OCI-LY1 (cell line): ENCODE results near the gene SPG11.
"Not testable (repeated sequence)": the region's sequence is repeated elsewhere in the genome, so short reads cannot be mapped to it uniquely, and the experiment has no call there.

ENCODE experiments used
- EZH2 ChIP-seq: fragments of 200-600 bp; sonication (generic), shearing (Covaris generic); IDR thresholded peaks from 2 replicates; pipeline ENCODE4 v1.8.0; 2017; ENCODE audit warnings: borderline replicate concordance, mixed run types, mild to moderate bottlenecking, antibody characterized with exemption, low read length, moderate library complexity, mixed read lengths
- TF ChIP-seq, protein P1 (sequence below): fragments of 200-600 bp; sonication (generic), shearing (Covaris generic); IDR thresholded peaks from 2 replicates; pipeline ENCODE4 v1.5.1; 2017; ENCODE audit warnings: mild to moderate bottlenecking, antibody characterized with exemption, low read length, moderate library complexity, mixed read lengths

- TF ChIP-seq, protein P1, sequence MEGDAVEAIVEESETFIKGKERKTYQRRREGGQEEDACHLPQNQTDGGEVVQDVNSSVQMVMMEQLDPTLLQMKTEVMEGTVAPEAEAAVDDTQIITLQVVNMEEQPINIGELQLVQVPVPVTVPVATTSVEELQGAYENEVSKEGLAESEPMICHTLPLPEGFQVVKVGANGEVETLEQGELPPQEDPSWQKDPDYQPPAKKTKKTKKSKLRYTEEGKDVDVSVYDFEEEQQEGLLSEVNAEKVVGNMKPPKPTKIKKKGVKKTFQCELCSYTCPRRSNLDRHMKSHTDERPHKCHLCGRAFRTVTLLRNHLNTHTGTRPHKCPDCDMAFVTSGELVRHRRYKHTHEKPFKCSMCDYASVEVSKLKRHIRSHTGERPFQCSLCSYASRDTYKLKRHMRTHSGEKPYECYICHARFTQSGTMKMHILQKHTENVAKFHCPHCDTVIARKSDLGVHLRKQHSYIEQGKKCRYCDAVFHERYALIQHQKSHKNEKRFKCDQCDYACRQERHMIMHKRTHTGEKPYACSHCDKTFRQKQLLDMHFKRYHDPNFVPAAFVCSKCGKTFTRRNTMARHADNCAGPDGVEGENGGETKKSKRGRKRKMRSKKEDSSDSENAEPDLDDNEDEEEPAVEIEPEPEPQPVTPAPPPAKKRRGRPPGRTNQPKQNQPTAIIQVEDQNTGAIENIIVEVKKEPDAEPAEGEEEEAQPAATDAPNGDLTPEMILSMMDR = not testable (repeated sequence)
- not testable (repeated sequence) for TF ChIP-seq EZH2
Observed at GRCh38 chr15:44532275-44532674, 131.2 kb downstream of the SPG11 start.
